HEK293 (cell line): ENCODE data around the gene SOS2.

Source experiments
- AEBP2 ChIP-seq: fragments of 450-650 bp; formaldehyde crosslinking; IDR thresholded peaks from 2 replicates; pipeline ENCODE4 v1.5.1; 2016; ENCODE audit warnings: missing biosample characterization, missing genetic modification characterization, borderline replicate concordance
- CTCF ChIP-seq: fragments of 450-650 bp; formaldehyde crosslinking; IDR thresholded peaks from 2 replicates; pipeline ENCODE4 v1.5.1; 2016; ENCODE audit warnings: missing biosample characterization, missing genetic modification characterization
- ZFP69B ChIP-seq: fragments of 450-650 bp; formaldehyde crosslinking; IDR thresholded peaks from 2 replicates; pipeline ENCODE4 v1.5.1; 2016; ENCODE audit warnings: missing biosample characterization, missing genetic modification characterization
- ZNF121 ChIP-seq: fragments of 450-650 bp; formaldehyde crosslinking; IDR thresholded peaks from 2 replicates; pipeline ENCODE4 v1.5.1; 2016; ENCODE audit warnings: missing biosample characterization, missing genetic modification characterization
- ZNF19 ChIP-seq: fragments of 450-650 bp; formaldehyde crosslinking; IDR thresholded peaks from 2 replicates; pipeline ENCODE4; 2016; ENCODE audit warnings: missing biosample characterization, missing genetic modification characterization, low read depth
- ZNF366 ChIP-seq: fragments of 450-650 bp; formaldehyde crosslinking; conservative IDR thresholded peaks from 2 replicates; pipeline ENCODE4 v1.5.1; 2016; ENCODE audit warnings: missing biosample characterization, missing genetic modification characterization
- ZNF416 ChIP-seq: fragments of 450-650 bp; formaldehyde crosslinking; IDR thresholded peaks from 2 replicates; pipeline ENCODE4 v1.5.1; 2016; ENCODE audit warnings: missing biosample characterization, missing genetic modification characterization
- ZNF639 ChIP-seq: fragments of 450-650 bp; formaldehyde crosslinking; IDR thresholded peaks from 2 replicates; pipeline ENCODE4 v1.5.1; 2016; ENCODE audit warnings: missing biosample characterization, missing genetic modification characterization
- ZNF776 ChIP-seq: fragments of 450-650 bp; formaldehyde crosslinking; IDR thresholded peaks from 2 replicates; pipeline ENCODE4 v1.5.0; 2017; ENCODE audit warnings: missing biosample characterization, missing genetic modification characterization, borderline replicate concordance
- ZSCAN5A ChIP-seq: fragments of 450-650 bp; formaldehyde crosslinking; IDR thresholded peaks from 2 replicates; pipeline ENCODE4 v1.5.1; 2016; ENCODE audit warnings: missing biosample characterization, missing genetic modification characterization
- TF ChIP-seq, protein P1 (sequence below): fragments of 450-650 bp; formaldehyde crosslinking; IDR thresholded peaks from 2 replicates; pipeline ENCODE4 v1.5.1; 2016; ENCODE audit warnings: missing biosample characterization, missing genetic modification characterization

- TF ChIP-seq ZNF416 (no peak), ZNF121 (tag by site-specific recombination) (no peak), ZSCAN5A (tag by site-specific recombination) (no peak), CTCF (tag by site-specific recombination) (no peak), ZFP69B (tag by site-specific recombination) (no peak), ZNF639 (tag by site-specific recombination) (no peak), AEBP2 (tag by site-specific recombination) (no peak), ZNF19 (tag by site-specific recombination) (no peak), ZNF776 (tag by site-specific recombination) (no peak), ZNF366 (tag by site-specific recombination) (no peak)
- TF ChIP-seq, protein P1, sequence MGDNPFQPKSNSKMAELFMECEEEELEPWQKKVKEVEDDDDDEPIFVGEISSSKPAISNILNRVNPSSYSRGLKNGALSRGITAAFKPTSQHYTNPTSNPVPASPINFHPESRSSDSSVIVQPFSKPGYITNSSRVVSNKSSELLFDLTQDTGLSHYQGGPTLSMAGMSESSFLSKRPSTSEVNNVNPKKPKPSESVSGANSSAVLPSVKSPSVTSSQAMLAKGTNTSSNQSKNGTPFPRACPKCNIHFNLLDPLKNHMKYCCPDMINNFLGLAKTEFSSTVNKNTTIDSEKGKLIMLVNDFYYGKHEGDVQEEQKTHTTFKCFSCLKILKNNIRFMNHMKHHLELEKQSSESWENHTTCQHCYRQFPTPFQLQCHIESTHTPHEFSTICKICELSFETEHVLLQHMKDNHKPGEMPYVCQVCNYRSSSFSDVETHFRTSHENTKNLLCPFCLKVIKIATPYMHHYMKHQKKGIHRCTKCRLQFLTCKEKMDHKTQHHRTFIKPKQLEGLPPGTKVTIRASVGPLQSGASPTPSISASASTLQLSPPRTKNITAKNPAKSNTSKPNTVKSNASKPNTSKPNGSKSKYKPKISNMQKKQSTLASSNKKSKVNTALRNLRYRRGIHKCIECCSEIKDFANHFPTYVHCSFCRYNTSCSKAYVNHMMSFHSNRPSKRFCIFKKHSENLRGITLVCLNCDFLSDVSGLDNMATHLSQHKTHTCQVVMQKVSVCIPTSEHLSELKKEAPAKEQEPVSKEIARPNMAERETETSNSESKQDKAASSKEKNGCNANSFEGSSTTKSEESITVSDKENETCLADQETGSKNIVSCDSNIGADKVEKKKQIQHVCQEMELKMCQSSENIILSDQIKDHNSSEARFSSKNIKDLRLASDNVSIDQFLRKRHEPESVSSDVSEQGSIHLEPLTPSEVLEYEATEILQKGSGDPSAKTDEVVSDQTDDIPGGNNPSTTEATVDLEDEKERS (tag by site-specific recombination), result no peak
These were observed 18.7 kb downstream of the SOS2 start for GRCh38 chr14:50212726-50213125.
